H9 (cell line): ENCODE results near the gene IL32. TPM values are rescaled to one million over a fixed set of nuclear protein-coding genes. Genes with fewer than 3 reads are reported as not detected.

Experiments
- DNase-seq: peaks from one replicate; pipeline ENCODE4 v3.0.0-alpha.2; 2017
- H2AFZ ChIP-seq: one replicate; pipeline ENCODE4 v1.6.1; 2013; ENCODE audit warnings: mild to moderate bottlenecking, low read length, control low read depth, moderate library complexity
- H2AK5ac ChIP-seq: 2 replicates; pipeline ENCODE4 v1.6.1; 2013; ENCODE audit warnings: low read length, control low read depth, mixed read lengths; ENCODE audit not compliant: insufficient read length
- H2BK120ac ChIP-seq: one replicate; pipeline ENCODE4 v1.6.1; 2013; ENCODE audit warnings: low read depth, mild to moderate bottlenecking, low read length, control low read depth, inconsistent platforms; ENCODE audit not compliant: poor library complexity, severe bottlenecking
- H2BK12ac ChIP-seq: 2 replicates; pipeline ENCODE4 v1.6.1; 2013; ENCODE audit warnings: low read length, control low read depth, mixed read lengths, low read depth; ENCODE audit not compliant: insufficient read length
- H2BK15ac ChIP-seq: 2 replicates; pipeline ENCODE4 v1.6.1; 2013; ENCODE audit warnings: low read depth, low read length, control low read depth
- H2BK20ac ChIP-seq: one replicate; pipeline ENCODE4 v1.6.1; 2013; ENCODE audit warnings: low read depth, mild to moderate bottlenecking, low read length, control low read depth, inconsistent platforms; ENCODE audit not compliant: poor library complexity, severe bottlenecking
- H2BK5ac ChIP-seq: 2 replicates; pipeline ENCODE4 v1.6.1; 2013; ENCODE audit warnings: low read length, control low read depth, mixed read lengths; ENCODE audit not compliant: insufficient read length
- H3K14ac ChIP-seq: 2 replicates; pipeline ENCODE4 v1.6.1; 2013; ENCODE audit warnings: low read length, control low read depth; ENCODE audit not compliant: insufficient read depth
- H3K18ac ChIP-seq: 2 replicates; pipeline ENCODE4 v1.6.1; 2013; ENCODE audit warnings: low read depth, mild to moderate bottlenecking, mixed read lengths, low read length, control low read depth; ENCODE audit not compliant: insufficient read length
- H3K23ac ChIP-seq: 2 replicates; pipeline ENCODE4 v1.6.1; 2013; ENCODE audit warnings: low read length, control low read depth, mixed read lengths, low read depth; ENCODE audit not compliant: insufficient read length
- H3K23me2 ChIP-seq: 2 replicates; pipeline ENCODE4 v1.6.1; 2013; ENCODE audit warnings: low read depth, mild to moderate bottlenecking, mixed read lengths, low read length, control low read depth; ENCODE audit not compliant: insufficient read length, poor library complexity, severe bottlenecking
- H3K27ac ChIP-seq: 2 replicates; pipeline ENCODE4 v1.5.1; 2013; ENCODE audit warnings: low read length, control low read depth, mixed read lengths, low read depth; ENCODE audit not compliant: insufficient read length
- H3K27me3 ChIP-seq: 2 replicates; pipeline ENCODE4 v1.6.1; 2013; ENCODE audit warnings: low read length, control low read depth, inconsistent platforms; ENCODE audit not compliant: insufficient read depth
- H3K4ac ChIP-seq: 2 replicates; pipeline ENCODE4 v1.6.1; 2013; ENCODE audit warnings: low read depth, mild to moderate bottlenecking, control low read depth, inconsistent platforms, low read length, moderate library complexity
- H3K4me1 ChIP-seq: 2 replicates; pipeline ENCODE4 v1.6.1; 2013; ENCODE audit warnings: low read length, control low read depth, inconsistent platforms; ENCODE audit not compliant: insufficient read depth
- H3K4me2 ChIP-seq: 2 replicates; pipeline ENCODE4 v1.6.1; 2013; ENCODE audit warnings: low read length, control low read depth, mixed read lengths; ENCODE audit not compliant: insufficient read length, insufficient read depth
- H3K56ac ChIP-seq: 2 replicates; pipeline ENCODE4 v1.6.1; 2013; ENCODE audit warnings: low read depth, mild to moderate bottlenecking, mixed read lengths, low read length, control low read depth; ENCODE audit not compliant: insufficient read length
- H3K79me1 ChIP-seq: 2 replicates; pipeline ENCODE4 v1.6.1; 2013; ENCODE audit warnings: low read depth, mild to moderate bottlenecking, moderate library complexity, low read length, control low read depth, inconsistent platforms; ENCODE audit not compliant: insufficient read depth, poor library complexity, severe bottlenecking
- H3K79me2 ChIP-seq: 2 replicates; pipeline ENCODE4 v1.6.1; 2013; ENCODE audit warnings: low read length, control low read depth, inconsistent platforms; ENCODE audit not compliant: insufficient read depth
- H3K9ac ChIP-seq: 2 replicates; pipeline ENCODE4 v1.6.1; 2013; ENCODE audit warnings: low read length, control low read depth, mixed read lengths; ENCODE audit not compliant: insufficient read length; ENCODE audit errors: extremely low read depth
- H3K9me3 ChIP-seq: one replicate; pipeline ENCODE4 v1.6.1; 2013; ENCODE audit warnings: low read depth, low read length, inconsistent platforms; ENCODE audit not compliant: control insufficient read depth
- H3T11ph ChIP-seq: one replicate; pipeline ENCODE4 v1.6.1; 2013; ENCODE audit warnings: mild to moderate bottlenecking, low read length, control low read depth, inconsistent platforms
- H4K20me1 ChIP-seq: one replicate; pipeline ENCODE4 v1.6.1; 2013; ENCODE audit not compliant: control insufficient read depth, insufficient read length, insufficient read depth
- H4K5ac ChIP-seq: 2 replicates; pipeline ENCODE4 v1.6.1; 2013; ENCODE audit warnings: low read depth, mild to moderate bottlenecking, mixed read lengths, low read length, control low read depth; ENCODE audit not compliant: insufficient read length
- H4K8ac ChIP-seq: replicated peaks from 2 replicates; pipeline ENCODE4 v1.6.1; 2013; ENCODE audit warnings: low read length, control low read depth, mixed read lengths, low read depth; ENCODE audit not compliant: insufficient read length
- H4K91ac ChIP-seq: 2 replicates; pipeline ENCODE4 v1.6.1; 2013; ENCODE audit warnings: low read depth, mild to moderate bottlenecking, moderate library complexity, mixed read lengths, low read length, control low read depth; ENCODE audit not compliant: insufficient read length
- H3K27ac Mint-ChIP-seq, 3 experiments: 2 replicates in 2 of 3; 3 replicates in 1 of 3; pipeline ENCODE4 v1.8.0; 2020 to 2021; ENCODE audit warnings: mixed read lengths in 3 of 3, mild to moderate bottlenecking in 1 of 3, moderate library complexity in 1 of 3
- H3K27me3 Mint-ChIP-seq: 2 replicates; pipeline ENCODE4 v1.8.0; 2021; ENCODE audit warnings: low read depth, mild to moderate bottlenecking, moderate library complexity, mixed read lengths
- H3K36me3 Mint-ChIP-seq, 3 experiments: 2 replicates in 2 of 3; 3 replicates in 1 of 3; pipeline ENCODE4 v1.8.0; 2020 to 2021; ENCODE audit warnings: low read depth in 3 of 3, mixed read lengths in 3 of 3; ENCODE audit not compliant: insufficient read depth in 1 of 3
- H3K4me1 Mint-ChIP-seq, 2 experiments: 2 replicates each; pipeline ENCODE4 v1.8.0; 2020; ENCODE audit warnings: mixed read lengths in 2 of 2
- H3K4me3 Mint-ChIP-seq, 2 experiments: 2 replicates in 1 of 2; 3 replicates in 1 of 2; pipeline ENCODE4 v1.8.0; 2020 to 2021; ENCODE audit warnings: mild to moderate bottlenecking in 2 of 2, mixed read lengths in 2 of 2, moderate library complexity in 1 of 2
- H3K9me3 Mint-ChIP-seq, 2 experiments: 2 replicates in 1 of 2; 3 replicates in 1 of 2; pipeline ENCODE4 v1.8.0; 2020; ENCODE audit warnings: mild to moderate bottlenecking in 2 of 2, mixed read lengths in 2 of 2, moderate library complexity in 1 of 2
- CTCF ChIP-seq: fragments of 200-600 bp; sonication (generic); conservative IDR thresholded peaks from 3 replicates; pipeline ENCODE4 v1.8.0; 2021; ENCODE audit warnings: antibody characterized with exemption, mild to moderate bottlenecking
- WGBS: extraction: QIAGEN DNeasy Blood & Tissue Kit; methylation state at CpG from one replicate; pipeline ENCODE4 v1.1.7; 2013; ENCODE audit warnings: missing lambda C conversion rate, low lambda C conversion rate, mixed read lengths; ENCODE audit not compliant: insufficient read length; ENCODE audit errors: extremely low coverage; 5-methylcytosine and 5-hydroxymethylcytosine counted together
- total RNA-seq: library from RNA; stranded (reverse); gene quantifications from 2 replicates; pipeline ENCODE4 v1.2.1, GENCODE V29; 2021

IL32 gene
- total RNA-seq, 1 experiment from 2014 or later, result 2.0 TPM

- H2BK15ac ChIP-seq, result no peak overlapping the region
- Mint-ChIP-seq H3K4me1 (peaks cover 46 to 48% of the 10 kb centered on the region in 2 experiments), H3K27ac (peak overlapping the region; percentile 97 to 100 (median 99)), H3K36me3 (peaks cover 22 to 51% (median 38%) of the 10 kb centered on the region in 3 experiments), H3K4me3 (peak overlapping the region; percentile 98 to 100), H3K9me3 (no peaks in the 10 kb centered on the region), H3K27me3 (no peaks in the 10 kb centered on the region; the same call in 1 of the 2 replicates)
- H3K23ac ChIP-seq, result no peak overlapping the region
- H3K14ac ChIP-seq, result no peak overlapping the region
- H3K9ac ChIP-seq, result peak overlapping the region; percentile 40
- peaks cover 26% of the 10 kb centered on the region for H3K23me2 ChIP-seq
- DNase-seq, result no peak
- H3K79me1 ChIP-seq, result peaks cover 2% of the 10 kb centered on the region
- no peak overlapping the region for H3K4ac ChIP-seq
- H2BK20ac ChIP-seq, result no peak overlapping the region
- no peak overlapping the region for H2BK12ac ChIP-seq
- peaks cover 6% of the 10 kb centered on the region; the same call in 1 of the 2 replicates for H3K4me1 ChIP-seq
- H4K20me1 ChIP-seq, result no peaks in the 10 kb centered on the region
- peak overlapping the region; percentile 94 for H3K4me2 ChIP-seq
- H3K27me3 ChIP-seq, result no peaks in the 10 kb centered on the region
- H4K5ac ChIP-seq, result no peak overlapping the region
- H3K79me2 ChIP-seq, result peaks cover 17% of the 10 kb centered on the region; the same call in 1 of the 2 replicates
- no peak overlapping the region for H3T11ph ChIP-seq
- H2BK120ac ChIP-seq, result no peak overlapping the region
- H2BK5ac ChIP-seq, result no peak overlapping the region
- H3K18ac ChIP-seq, result no peak overlapping the region
- H3K27ac ChIP-seq, result peak overlapping the region; percentile 95
- 0 out of 3 replicates have a peak, but pooled peaks have one; percentile 9 for TF ChIP-seq CTCF
- no peak overlapping the region for H2AK5ac ChIP-seq
- H2AFZ ChIP-seq, result no peak overlapping the region
- no CpG with 5 or more reads among the region's 8 CpGs for WGBS
- no peaks in the 10 kb centered on the region for H3K9me3 ChIP-seq
- H4K91ac ChIP-seq, result no peak overlapping the region
- no peak overlapping the region for H3K56ac ChIP-seq
- no peak overlapping the region for H4K8ac ChIP-seq
These were observed 31.8 kb downstream of the IL32 start for GRCh38 chr16:3097266-3097665.
